Esophagus squamous epithelium (tissue), 4 donors: ENCODE measurements around the gene RBMS3.

Experiments used
- POLR2A ChIP-seq, 4 donors: fragments of 450-650 bp; IDR thresholded peaks; one replicate each; pipeline ENCODE4 v1.6.1; 2017; ENCODE audit warnings: antibody characterized with exemption in 4 of 4, mild to moderate bottlenecking in 4 of 4, moderate library complexity in 3 of 4
- TF ChIP-seq, protein P1 (sequence below), 6 experiments: fragments of 450-650 bp in 4 of 6; fragments of 200-600 bp in 2 of 6; sonication (generic) in 2 of 6; IDR thresholded peaks; one replicate each; pipeline ENCODE4 v1.5.1; 2016 to 2019; ENCODE audit warnings: antibody characterized with exemption in 6 of 6, mild to moderate bottlenecking in 4 of 6, moderate library complexity in 4 of 6

DNA sequence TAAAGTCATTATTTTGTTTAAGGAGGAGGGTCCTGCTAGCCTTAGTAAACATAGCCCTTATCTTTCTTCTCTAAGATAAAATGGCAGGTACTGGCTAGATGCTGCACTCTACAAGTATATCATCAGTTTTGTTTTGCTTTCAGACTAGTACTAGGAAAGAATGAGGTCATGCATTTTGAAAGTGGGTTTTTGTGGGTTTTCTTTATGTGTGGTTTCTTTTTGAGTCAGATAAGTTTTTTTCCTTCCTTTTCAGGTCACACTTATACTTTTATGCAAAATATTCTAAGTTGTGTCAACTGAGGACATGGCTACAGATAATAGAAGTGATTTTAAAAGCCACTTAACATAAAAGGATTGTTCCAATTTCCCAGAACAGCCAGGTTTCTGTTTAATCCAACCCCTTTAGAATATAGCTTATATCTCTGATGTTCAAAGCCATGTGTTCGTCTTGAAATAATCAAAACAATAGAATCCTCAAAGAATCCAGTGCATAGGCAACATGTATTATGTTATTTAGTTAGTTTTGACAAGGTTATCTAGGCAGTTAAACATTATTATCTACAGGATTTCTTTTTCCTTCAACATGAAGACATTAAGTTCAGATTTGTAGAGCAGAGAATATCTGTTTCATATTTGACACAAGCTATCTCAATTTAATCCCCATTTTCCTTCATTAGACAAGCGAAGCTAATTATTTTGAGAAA, 406.2 kb downstream of the RBMS3 start:
- TF ChIP-seq, protein P1, sequence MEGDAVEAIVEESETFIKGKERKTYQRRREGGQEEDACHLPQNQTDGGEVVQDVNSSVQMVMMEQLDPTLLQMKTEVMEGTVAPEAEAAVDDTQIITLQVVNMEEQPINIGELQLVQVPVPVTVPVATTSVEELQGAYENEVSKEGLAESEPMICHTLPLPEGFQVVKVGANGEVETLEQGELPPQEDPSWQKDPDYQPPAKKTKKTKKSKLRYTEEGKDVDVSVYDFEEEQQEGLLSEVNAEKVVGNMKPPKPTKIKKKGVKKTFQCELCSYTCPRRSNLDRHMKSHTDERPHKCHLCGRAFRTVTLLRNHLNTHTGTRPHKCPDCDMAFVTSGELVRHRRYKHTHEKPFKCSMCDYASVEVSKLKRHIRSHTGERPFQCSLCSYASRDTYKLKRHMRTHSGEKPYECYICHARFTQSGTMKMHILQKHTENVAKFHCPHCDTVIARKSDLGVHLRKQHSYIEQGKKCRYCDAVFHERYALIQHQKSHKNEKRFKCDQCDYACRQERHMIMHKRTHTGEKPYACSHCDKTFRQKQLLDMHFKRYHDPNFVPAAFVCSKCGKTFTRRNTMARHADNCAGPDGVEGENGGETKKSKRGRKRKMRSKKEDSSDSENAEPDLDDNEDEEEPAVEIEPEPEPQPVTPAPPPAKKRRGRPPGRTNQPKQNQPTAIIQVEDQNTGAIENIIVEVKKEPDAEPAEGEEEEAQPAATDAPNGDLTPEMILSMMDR (IDR thresholded peaks at IDR 0.05), result no peak
- no peak for TF ChIP-seq POLR2A (IDR thresholded peaks at IDR 0.05)
